Measurements from ENCODE around the gene TMEM250.

TMEM250 gene

DNA sequence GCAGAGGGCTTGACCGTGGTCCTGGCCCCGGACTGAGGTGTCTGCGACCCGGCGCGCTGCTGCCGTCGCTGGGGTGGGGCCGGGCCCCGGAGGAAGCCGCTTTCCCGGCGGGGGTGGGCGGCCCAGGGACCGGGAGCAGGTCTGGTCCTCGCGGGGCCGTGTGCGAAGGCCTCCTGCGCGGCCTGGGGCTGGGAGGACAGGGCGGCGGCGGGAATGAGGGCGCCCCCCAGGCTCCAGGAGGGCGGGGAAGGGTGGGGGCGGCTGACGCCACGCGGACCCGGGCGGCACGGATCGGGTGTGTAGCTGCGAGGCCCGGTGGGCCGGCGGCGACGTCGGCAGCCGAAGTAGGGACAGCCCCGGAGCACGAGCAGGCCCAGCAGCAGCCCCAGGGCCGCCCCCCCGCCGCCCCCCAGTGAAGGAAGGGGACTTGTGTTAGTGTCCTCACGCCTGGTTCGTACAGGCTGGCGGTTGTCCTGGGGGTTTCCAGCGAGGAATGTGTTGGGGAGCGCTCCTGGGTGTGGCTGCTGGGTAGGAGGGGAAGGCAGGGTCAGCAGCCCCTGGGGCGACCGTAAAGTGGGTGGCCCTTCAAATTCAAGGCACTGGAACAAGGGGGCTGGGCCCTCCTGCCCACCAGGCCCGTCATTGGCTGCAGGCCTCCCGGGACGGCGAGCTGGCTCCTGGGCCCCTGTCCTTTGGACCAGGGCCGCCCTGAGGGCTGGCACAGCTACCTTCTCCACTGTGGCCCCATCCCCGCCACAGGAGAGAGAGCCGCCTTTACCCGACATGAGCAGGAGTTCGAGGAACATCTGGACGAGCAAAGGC lies 597 bp upstream of the TMEM250 start:
- Histone ChIP-seq H3K4me3 (ENCODE audit: low read length in 2 of 2) (peak overlapping the region; percentile 72 to 78), H3K9ac (ENCODE audit: low read depth in 1 of 2, low read length in 2 of 2) (peak overlapping the region; percentile 65 to 79), H3K36me3 (ENCODE audit: control insufficient read depth in 2 of 2, insufficient read depth in 2 of 2, low read length in 2 of 2) (peaks cover 10 to 13% of the 10 kb centered on the region in 2 donors), H3K27me3 (ENCODE audit: control insufficient read depth in 2 of 2, insufficient read depth in 2 of 2, low read length in 2 of 2) (peaks cover 2 to 4% of the 10 kb centered on the region in 2 donors), H3K4me1 (ENCODE audit: control insufficient read depth in 2 of 2, insufficient read depth in 2 of 2, low read length in 2 of 2) (peaks cover 29 to 30% of the 10 kb centered on the region in 2 donors), H3K27ac (ENCODE audit: low read depth in 2 of 2, low read length in 2 of 2) (peak overlapping the region; percentile 90 to 93), H3K9me3 (ENCODE audit: control insufficient read depth in 2 of 2, low read length in 2 of 2) (no peaks in the 10 kb centered on the region)

DNA sequence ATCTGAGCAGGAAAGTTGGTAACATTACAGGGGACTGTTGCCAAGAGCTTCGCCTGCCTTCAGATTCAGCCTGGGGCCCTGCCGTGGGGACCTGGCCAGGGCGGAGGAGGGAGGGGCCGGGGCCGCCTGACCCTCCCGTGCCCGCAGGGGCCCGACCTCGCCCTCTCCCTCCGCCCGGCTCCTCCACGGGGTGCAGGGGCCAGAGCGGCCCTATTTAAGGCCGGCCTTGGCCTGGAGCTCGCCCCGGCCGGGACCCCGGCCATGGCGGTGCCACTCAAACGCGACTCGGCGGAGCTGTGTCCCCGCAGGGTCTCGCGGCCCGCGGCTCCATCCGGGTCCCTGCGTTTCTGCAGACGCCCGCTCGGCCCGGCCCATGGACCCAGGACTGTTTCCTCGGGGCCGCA lies 757 bp downstream of the TMEM250 start:
- peaks cover 29 to 30% of the 10 kb centered on the region in 2 donors for H3K4me1 ChIP-seq (ENCODE audit: control insufficient read depth in 2 of 2, insufficient read depth in 2 of 2, low read length in 2 of 2)
- H3K27me3 ChIP-seq (ENCODE audit: control insufficient read depth in 2 of 2, insufficient read depth in 2 of 2, low read length in 2 of 2) = peaks cover 0 to under 1% of the 10 kb centered on the region in 2 donors
- peak overlapping the region; percentile 77 to 79 for H3K9ac ChIP-seq (ENCODE audit: low read depth in 1 of 2, low read length in 2 of 2)

GRCh38 chr9:136117291-136117915 lies 1.3 kb downstream of the TMEM250 start:
- Histone ChIP-seq H3K9me3 (ENCODE audit: control insufficient read depth in 2 of 2, low read length in 2 of 2) (no peaks in the 10 kb centered on the region), H3K9ac (ENCODE audit: low read depth in 1 of 2, low read length in 2 of 2) (peak overlapping the region; percentile 77 to 79), H3K4me3 (ENCODE audit: low read length in 2 of 2) (peak overlapping the region; percentile 72 to 78), H3K27me3 (ENCODE audit: control insufficient read depth in 2 of 2, insufficient read depth in 2 of 2, low read length in 2 of 2) (no peaks in the 10 kb centered on the region), H3K36me3 (ENCODE audit: control insufficient read depth in 2 of 2, insufficient read depth in 2 of 2, low read length in 2 of 2) (peaks cover 10 to 14% of the 10 kb centered on the region in 2 donors), H3K4me1 (ENCODE audit: control insufficient read depth in 2 of 2, insufficient read depth in 2 of 2, low read length in 2 of 2) (peaks cover 25 to 29% of the 10 kb centered on the region in 2 donors), H3K27ac (ENCODE audit: low read depth in 2 of 2, low read length in 2 of 2) (peak overlapping the region; percentile 90 to 93)

More for the DNA sequence above, 757 bp downstream of the TMEM250 start:
- H3K9me3 ChIP-seq (ENCODE audit: control insufficient read depth in 2 of 2, low read length in 2 of 2) = no peaks in the 10 kb centered on the region
- H3K36me3 ChIP-seq (ENCODE audit: control insufficient read depth in 2 of 2, insufficient read depth in 2 of 2, low read length in 2 of 2) = peaks cover 10 to 14% of the 10 kb centered on the region in 2 donors
- H3K4me3 ChIP-seq (ENCODE audit: low read length in 2 of 2) = peak overlapping the region; percentile 72 to 78
- peak overlapping the region; percentile 90 to 93 for H3K27ac ChIP-seq (ENCODE audit: low read depth in 2 of 2, low read length in 2 of 2)

DNA sequence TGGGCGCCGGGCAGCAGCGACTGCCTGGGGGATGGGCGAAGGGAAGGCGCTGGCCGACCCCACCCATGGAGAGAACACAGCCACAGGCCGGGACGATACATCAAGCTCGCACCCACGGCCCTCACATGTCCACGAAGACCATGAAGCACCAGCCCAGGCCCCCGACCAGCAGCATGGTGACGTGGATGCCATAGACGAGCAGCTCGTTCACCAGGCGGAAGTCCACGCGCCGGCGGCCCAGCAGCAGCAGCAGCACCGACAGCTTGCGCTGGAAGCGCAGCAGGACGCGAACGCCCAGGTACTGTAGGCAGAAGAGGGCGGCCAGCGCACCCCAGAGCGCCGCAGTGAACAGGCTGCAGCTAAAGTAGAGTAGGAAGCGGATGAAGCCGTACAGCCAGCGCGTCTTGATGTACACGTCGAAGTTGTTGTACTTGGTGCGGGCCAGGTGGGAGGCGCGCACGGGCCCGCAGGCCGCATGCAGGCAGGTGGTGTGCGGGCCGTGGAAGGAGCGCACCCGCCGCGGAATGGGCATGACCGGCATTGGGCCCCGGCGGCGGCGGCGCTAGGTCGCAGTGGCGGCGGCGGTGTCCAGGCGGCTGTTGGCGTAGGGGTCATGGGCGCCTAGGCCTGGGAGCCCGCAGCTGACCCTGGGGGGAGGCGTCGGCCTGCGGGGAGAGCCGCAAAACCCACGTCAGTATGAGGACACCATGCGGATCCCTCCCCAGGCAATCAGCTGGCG lies 2.1 kb downstream of the TMEM250 start:
- Histone ChIP-seq H3K27me3 (ENCODE audit: control insufficient read depth in 2 of 2, insufficient read depth in 2 of 2, low read length in 2 of 2) (no peaks in the 10 kb centered on the region), H3K9ac (ENCODE audit: low read depth in 1 of 2, low read length in 2 of 2) (no peak overlapping the region), H3K36me3 (ENCODE audit: control insufficient read depth in 2 of 2, insufficient read depth in 2 of 2, low read length in 2 of 2) (peaks cover 10 to 14% of the 10 kb centered on the region in 2 donors), H3K4me3 (ENCODE audit: low read length in 2 of 2) (no peak overlapping the region), H3K27ac (ENCODE audit: low read depth in 2 of 2, low read length in 2 of 2) (no peak overlapping the region), H3K9me3 (ENCODE audit: control insufficient read depth in 2 of 2, low read length in 2 of 2) (no peaks in the 10 kb centered on the region), H3K4me1 (ENCODE audit: control insufficient read depth in 2 of 2, insufficient read depth in 2 of 2, low read length in 2 of 2) (peaks cover 25 to 29% of the 10 kb centered on the region in 2 donors)

- Histone ChIP-seq H3K27ac (ENCODE audit: low read depth in 2 of 2, low read length in 2 of 2) (no peak overlapping the region), H3K4me3 (ENCODE audit: low read length in 2 of 2) (no peak overlapping the region), H3K4me1 (ENCODE audit: control insufficient read depth in 2 of 2, insufficient read depth in 2 of 2, low read length in 2 of 2) (peaks cover 25 to 28% of the 10 kb centered on the region in 2 donors), H3K9ac (ENCODE audit: low read depth in 1 of 2, low read length in 2 of 2) (no peak overlapping the region), H3K9me3 (ENCODE audit: control insufficient read depth in 2 of 2, low read length in 2 of 2) (no peaks in the 10 kb centered on the region), H3K36me3 (ENCODE audit: control insufficient read depth in 2 of 2, insufficient read depth in 2 of 2, low read length in 2 of 2) (peaks cover 10 to 14% of the 10 kb centered on the region in 2 donors), H3K27me3 (ENCODE audit: control insufficient read depth in 2 of 2, insufficient read depth in 2 of 2, low read length in 2 of 2) (no peaks in the 10 kb centered on the region)
Observed at GRCh38 chr9:136115641-136116359, 2.9 kb downstream of the TMEM250 start.

GRCh38 chr9:136115206-136115605 lies 3.5 kb downstream of the TMEM250 start:
- H3K9me3 ChIP-seq (ENCODE audit: control insufficient read depth in 2 of 2, low read length in 2 of 2) = no peaks in the 10 kb centered on the region
- H3K9ac ChIP-seq (ENCODE audit: low read depth in 1 of 2, low read length in 2 of 2) = no peak overlapping the region
- H3K4me3 ChIP-seq (ENCODE audit: low read length in 2 of 2) = no peak overlapping the region
- H3K4me1 ChIP-seq (ENCODE audit: control insufficient read depth in 2 of 2, insufficient read depth in 2 of 2, low read length in 2 of 2) = peaks cover 24% of the 10 kb centered on the region in 2 donors
- H3K27ac ChIP-seq (ENCODE audit: low read depth in 2 of 2, low read length in 2 of 2) = no peak overlapping the region
- H3K27me3 ChIP-seq (ENCODE audit: control insufficient read depth in 2 of 2, insufficient read depth in 2 of 2, low read length in 2 of 2) = no peaks in the 10 kb centered on the region
- peaks cover 10 to 14% of the 10 kb centered on the region in 2 donors for H3K36me3 ChIP-seq (ENCODE audit: control insufficient read depth in 2 of 2, insufficient read depth in 2 of 2, low read length in 2 of 2)

DNA sequence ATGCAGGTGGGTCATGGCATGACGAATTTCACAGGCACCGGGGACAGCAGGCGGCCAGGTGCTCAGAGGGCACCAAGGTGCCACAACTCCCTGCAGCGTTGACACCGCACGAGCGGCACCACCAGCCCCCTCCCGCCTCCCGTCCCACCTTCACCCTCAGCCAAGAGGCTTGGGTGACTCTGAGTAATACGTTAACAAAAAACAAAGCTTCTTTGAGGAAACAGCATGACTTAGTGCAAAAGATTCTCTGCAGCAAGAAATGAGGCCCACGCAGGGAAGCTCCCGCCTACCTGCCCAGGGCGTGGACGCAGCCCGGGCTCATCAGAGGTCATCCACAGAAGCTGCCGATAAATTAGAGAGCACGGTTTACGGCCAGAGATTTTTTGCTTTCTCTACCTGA lies 4.1 kb downstream of the TMEM250 start:
- peaks cover 10 to 14% of the 10 kb centered on the region in 2 donors for H3K36me3 ChIP-seq (ENCODE audit: control insufficient read depth in 2 of 2, insufficient read depth in 2 of 2, low read length in 2 of 2)
- no peak overlapping the region for H3K27ac ChIP-seq (ENCODE audit: low read depth in 2 of 2, low read length in 2 of 2)
- peaks cover 23 to 24% of the 10 kb centered on the region in 2 donors for H3K4me1 ChIP-seq (ENCODE audit: control insufficient read depth in 2 of 2, insufficient read depth in 2 of 2, low read length in 2 of 2)
- H3K4me3 ChIP-seq (ENCODE audit: low read length in 2 of 2) = no peak overlapping the region
- H3K27me3 ChIP-seq (ENCODE audit: control insufficient read depth in 2 of 2, insufficient read depth in 2 of 2, low read length in 2 of 2) = no peaks in the 10 kb centered on the region
- no peaks in the 10 kb centered on the region for H3K9me3 ChIP-seq (ENCODE audit: control insufficient read depth in 2 of 2, low read length in 2 of 2)
- H3K9ac ChIP-seq (ENCODE audit: low read depth in 1 of 2, low read length in 2 of 2) = no peak overlapping the region

DNA sequence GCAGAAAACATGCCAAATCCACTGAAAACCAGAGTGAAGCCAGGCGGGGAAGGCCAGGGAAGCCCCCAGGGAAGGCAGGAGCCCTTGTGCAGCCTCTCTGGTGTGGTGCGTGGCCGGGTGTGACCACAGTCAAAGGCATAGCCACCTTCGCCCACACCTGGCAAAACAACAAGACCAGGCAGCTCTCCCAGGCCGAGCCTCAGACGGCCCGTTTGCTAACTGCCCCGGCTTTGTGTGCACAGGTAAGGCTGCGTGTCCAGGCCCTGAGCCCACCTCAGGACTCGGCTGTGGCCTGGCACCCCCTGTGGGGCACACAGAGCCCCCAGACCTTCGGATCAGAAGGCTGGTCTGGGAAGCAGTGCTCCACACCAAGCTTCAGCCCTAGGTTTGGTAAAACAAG lies 6.1 kb downstream of the TMEM250 start:
- peaks cover 10 to 14% of the 10 kb centered on the region in 2 donors for H3K36me3 ChIP-seq (ENCODE audit: control insufficient read depth in 2 of 2, insufficient read depth in 2 of 2, low read length in 2 of 2)
- no peak overlapping the region for H3K4me3 ChIP-seq (ENCODE audit: low read length in 2 of 2)
- H3K4me1 ChIP-seq (ENCODE audit: control insufficient read depth in 2 of 2, insufficient read depth in 2 of 2, low read length in 2 of 2) = peaks cover 35 to 38% of the 10 kb centered on the region in 2 donors
- H3K9ac ChIP-seq (ENCODE audit: low read depth in 1 of 2, low read length in 2 of 2) = no peak overlapping the region
- H3K27ac ChIP-seq (ENCODE audit: low read depth in 2 of 2, low read length in 2 of 2) = no peak overlapping the region
- H3K9me3 ChIP-seq (ENCODE audit: control insufficient read depth in 2 of 2, low read length in 2 of 2) = no peaks in the 10 kb centered on the region
- no peaks in the 10 kb centered on the region for H3K27me3 ChIP-seq (ENCODE audit: control insufficient read depth in 2 of 2, insufficient read depth in 2 of 2, low read length in 2 of 2)

DNA sequence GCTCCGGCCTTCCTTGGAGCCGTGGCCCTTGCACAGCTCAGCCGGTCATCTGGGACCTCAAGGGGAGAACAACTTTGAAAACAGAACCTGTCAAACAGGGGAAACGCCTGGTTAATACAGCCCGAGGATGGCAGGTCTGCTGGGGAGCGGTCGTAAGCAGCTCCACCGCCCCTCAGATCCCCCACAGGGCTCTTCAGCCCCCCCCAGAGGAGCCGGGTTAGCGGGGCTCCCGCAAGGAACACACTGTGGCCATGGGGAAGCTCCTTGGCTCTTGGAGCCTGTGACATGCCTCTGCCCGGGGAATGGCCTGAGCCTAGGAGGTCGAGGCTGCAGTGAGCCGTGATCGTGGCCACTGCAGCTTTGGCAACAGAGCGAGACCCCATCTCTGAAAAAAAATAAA lies 6.8 kb downstream of the TMEM250 start:
- Histone ChIP-seq H3K27ac (ENCODE audit: low read depth in 2 of 2, low read length in 2 of 2) (no peak overlapping the region), H3K9me3 (ENCODE audit: control insufficient read depth in 2 of 2, low read length in 2 of 2) (no peaks in the 10 kb centered on the region), H3K9ac (ENCODE audit: low read depth in 1 of 2, low read length in 2 of 2) (no peak overlapping the region), H3K36me3 (ENCODE audit: control insufficient read depth in 2 of 2, insufficient read depth in 2 of 2, low read length in 2 of 2) (peaks cover 10 to 14% of the 10 kb centered on the region in 2 donors), H3K27me3 (ENCODE audit: control insufficient read depth in 2 of 2, insufficient read depth in 2 of 2, low read length in 2 of 2) (no peaks in the 10 kb centered on the region), H3K4me3 (ENCODE audit: low read length in 2 of 2) (no peak overlapping the region), H3K4me1 (ENCODE audit: control insufficient read depth in 2 of 2, insufficient read depth in 2 of 2, low read length in 2 of 2) (peaks cover 34 to 37% of the 10 kb centered on the region in 2 donors)

All from mucosa of rectum (tissue), 2 donors.